WI38 (cell line): Measurements from ENCODE around the gene PLCD4.

Experiments used
- H3K4me3 ChIP-seq: 2 replicates; pipeline ENCODE4 v1.5.1; 2011; ENCODE audit warnings: low read depth, mild to moderate bottlenecking, control low read depth, low read length
- CTCF ChIP-seq: IDR thresholded peaks from 2 replicates; pipeline ENCODE4 v1.5.1; 2012; ENCODE audit warnings: low read depth, mild to moderate bottlenecking, control low read depth, low read length

Gene PLCD4

GRCh38 chr2:218607436-218608115 is at the start of gene PLCD4:
TSS of gene PLCD4 (plus strand) at chr2:218607899. CDS start at chr2:218615740, 7,841 bp downstream.
- no peak for TF ChIP-seq CTCF
- H3K4me3 ChIP-seq: peak within 1 kb of the TSS; percentile 36

GRCh38 chr2:218557941-218558340 is 49.8 kb upstream of the PLCD4 start:
- no peak for TF ChIP-seq CTCF
- H3K4me3 ChIP-seq: no peak overlapping the region

GRCh38 chr2:218558986-218559385 is 48.7 kb upstream of the PLCD4 start:
- TF ChIP-seq CTCF: no peak
- H3K4me3 ChIP-seq: no peak overlapping the region

- TF ChIP-seq CTCF: no peak
- H3K4me3 ChIP-seq: no peak overlapping the region
Measured at GRCh38 chr2:218564056-218564455, 43.6 kb upstream of the PLCD4 start.

- H3K4me3 ChIP-seq: no peak overlapping the region
- TF ChIP-seq CTCF: no peak
Measured at GRCh38 chr2:218566296-218566695, 41.4 kb upstream of the PLCD4 start.

GRCh38 chr2:218567797-218568189 is 39.9 kb upstream of the PLCD4 start:
- peak overlapping the region; percentile 94 for H3K4me3 ChIP-seq
- TF ChIP-seq CTCF: no peak

GRCh38 chr2:218568190-218569037 is 39.3 kb upstream of the PLCD4 start, which contains the start of the genes CNOT9 and USP37:
TSS of gene CNOT9 (plus strand) at chr2:218568839. CDS start at chr2:218568955, 116 bp downstream.
TSS of gene USP37 (minus strand) at chr2:218568351. CDS start at chr2:218558653, 9,698 bp downstream.
- H3K4me3 ChIP-seq: peak within 1 kb of the TSS; percentile 94
- TF ChIP-seq CTCF: no peak
